Hepatocyte (in vitro differentiated cells): ENCODE data around the gene NAV3. TPM values are rescaled to one million over a fixed set of nuclear protein-coding genes. Genes with fewer than 3 reads are reported as not detected.

ENCODE experiments used
- DNase-seq: peaks from one replicate; pipeline ENCODE4 v3.0.0-alpha.2; 2016; ENCODE audit warnings: low spot score
- H2AFZ ChIP-seq: fragments of 200-600 bp; sonication (generic); 2 replicates; pipeline ENCODE4 v1.6.0; 2016; ENCODE audit warnings: antibody characterized with exemption, mild to moderate bottlenecking
- H3K27ac ChIP-seq: fragments of 200-600 bp; sonication (generic); 2 replicates; pipeline ENCODE4 v1.5.1; 2016; ENCODE audit warnings: mild to moderate bottlenecking
- H3K27me3 ChIP-seq: fragments of 200-600 bp; sonication (generic); 2 replicates; pipeline ENCODE4 v1.6.1; 2016
- H3K36me3 ChIP-seq: fragments of 200-600 bp; sonication (generic); replicated peaks from 2 replicates; pipeline ENCODE4 v1.5.1; 2016; ENCODE audit warnings: low read depth; ENCODE audit not compliant: insufficient read depth
- H3K4me1 ChIP-seq: fragments of 200-600 bp; sonication (generic); 2 replicates; pipeline ENCODE4 v1.5.1; 2016; ENCODE audit warnings: mild to moderate bottlenecking, moderate library complexity; ENCODE audit not compliant: insufficient read depth
- H3K4me2 ChIP-seq: fragments of 200-600 bp; sonication (generic); 2 replicates; pipeline ENCODE4 v1.6.0; 2016
- H3K4me3 ChIP-seq: fragments of 200-600 bp; sonication (generic); 2 replicates; pipeline ENCODE4 v1.5.1; 2016; ENCODE audit warnings: mild to moderate bottlenecking
- H3K79me2 ChIP-seq: fragments of 200-600 bp; sonication (generic); 2 replicates; pipeline ENCODE4 v1.6.0; 2017; ENCODE audit warnings: mild to moderate bottlenecking
- H3K9me2 ChIP-seq: fragments of 200-600 bp; sonication (generic); replicated peaks from 2 replicates; pipeline ENCODE4 v1.6.0; 2017; ENCODE audit warnings: mild to moderate bottlenecking; ENCODE audit not compliant: insufficient read depth
- H3K9me3 ChIP-seq: fragments of 200-600 bp; sonication (generic); 2 replicates; pipeline ENCODE4 v1.5.1; 2016; ENCODE audit warnings: low read depth, mild to moderate bottlenecking
- H4K20me1 ChIP-seq: fragments of 200-600 bp; sonication (generic); 2 replicates; pipeline ENCODE4 v1.6.0; 2016; ENCODE audit warnings: mild to moderate bottlenecking; ENCODE audit not compliant: insufficient read depth, poor library complexity, severe bottlenecking
- EZH2 ChIP-seq: fragments of 200-600 bp; sonication (generic); IDR thresholded peaks from 2 replicates; pipeline ENCODE4 v1.6.1; 2016; ENCODE audit warnings: antibody characterized with exemption, mild to moderate bottlenecking, borderline replicate concordance
- EZH2phosphoT487 ChIP-seq: fragments of 200-600 bp; sonication (generic); IDR thresholded peaks from one replicate; pipeline ENCODE4 v1.6.1; 2018; ENCODE audit warnings: antibody characterized with exemption, mild to moderate bottlenecking, low read depth, moderate library complexity; ENCODE audit not compliant: unreplicated experiment, severe bottlenecking
- WGBS: methylation state at CpG from one replicate; pipeline ENCODE4 v1.1.6; 2016; ENCODE audit warnings: low lambda C conversion rate; ENCODE audit errors: missing lambda C conversion rate; 5-methylcytosine and 5-hydroxymethylcytosine counted together
- polyA plus RNA-seq: library from polyadenylated mRNA; unstranded; fragments of >200 nt; fragmentation: Nextera tagmentation; extraction: Ambion mirVana; gene quantifications from 2 replicates; pipeline ENCODE4 v1.2.1, GENCODE V29; 2016
- total RNA-seq: library from RNA; depleted of rRNA; stranded (reverse); fragments of >200 nt; gene quantifications from 2 replicates; pipeline ENCODE4 v1.2.3, GENCODE V29; 2014
- TF ChIP-seq, protein P1 (sequence below): fragments of 200-600 bp; sonication (generic); IDR thresholded peaks from 2 replicates; pipeline ENCODE4 v1.5.1; 2016; ENCODE audit warnings: antibody characterized with exemption, mild to moderate bottlenecking; ENCODE audit not compliant: poor library complexity

Gene NAV3
- total and polyA plus RNA-seq, 2 experiments from 2014 or later = 1.4 to 9.2 TPM

DNA sequence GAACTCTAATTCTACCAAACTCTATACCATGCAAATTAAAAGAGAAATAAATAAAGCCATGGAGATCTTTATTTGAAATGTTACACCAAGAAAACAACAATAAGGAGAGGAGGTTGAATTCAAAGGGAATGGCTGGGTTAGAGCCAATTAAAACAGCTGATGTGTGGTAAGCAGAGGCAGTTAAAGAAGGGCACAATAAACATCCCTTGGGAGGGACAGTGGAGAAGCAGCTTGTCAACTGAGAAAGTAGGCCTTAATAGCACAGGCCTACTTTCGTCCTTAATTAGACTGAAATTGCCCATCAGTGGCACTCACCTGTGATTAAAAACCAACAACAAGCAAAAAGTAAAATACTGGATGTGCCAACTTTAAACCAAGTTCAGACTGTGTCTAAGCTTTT, 16.3 kb upstream of the NAV3 start:
- H3K79me2 ChIP-seq = no peaks in the 10 kb centered on the region
- no peak for DNase-seq
- no peaks in the 10 kb centered on the region for H3K27me3 ChIP-seq
- no peak overlapping the region for H3K27ac ChIP-seq
- WGBS = 76% methylated on average over 1 of the region's 1 CpG
- H4K20me1 ChIP-seq = no peaks in the 10 kb centered on the region
- H3K4me3 ChIP-seq = no peak overlapping the region
- peaks cover 9% of the 10 kb centered on the region for H3K4me1 ChIP-seq
- H3K4me2 ChIP-seq = no peak overlapping the region
- TF ChIP-seq EZH2 = no peak
- TF ChIP-seq EZH2phosphoT487 = no peak
- TF ChIP-seq, protein P1, sequence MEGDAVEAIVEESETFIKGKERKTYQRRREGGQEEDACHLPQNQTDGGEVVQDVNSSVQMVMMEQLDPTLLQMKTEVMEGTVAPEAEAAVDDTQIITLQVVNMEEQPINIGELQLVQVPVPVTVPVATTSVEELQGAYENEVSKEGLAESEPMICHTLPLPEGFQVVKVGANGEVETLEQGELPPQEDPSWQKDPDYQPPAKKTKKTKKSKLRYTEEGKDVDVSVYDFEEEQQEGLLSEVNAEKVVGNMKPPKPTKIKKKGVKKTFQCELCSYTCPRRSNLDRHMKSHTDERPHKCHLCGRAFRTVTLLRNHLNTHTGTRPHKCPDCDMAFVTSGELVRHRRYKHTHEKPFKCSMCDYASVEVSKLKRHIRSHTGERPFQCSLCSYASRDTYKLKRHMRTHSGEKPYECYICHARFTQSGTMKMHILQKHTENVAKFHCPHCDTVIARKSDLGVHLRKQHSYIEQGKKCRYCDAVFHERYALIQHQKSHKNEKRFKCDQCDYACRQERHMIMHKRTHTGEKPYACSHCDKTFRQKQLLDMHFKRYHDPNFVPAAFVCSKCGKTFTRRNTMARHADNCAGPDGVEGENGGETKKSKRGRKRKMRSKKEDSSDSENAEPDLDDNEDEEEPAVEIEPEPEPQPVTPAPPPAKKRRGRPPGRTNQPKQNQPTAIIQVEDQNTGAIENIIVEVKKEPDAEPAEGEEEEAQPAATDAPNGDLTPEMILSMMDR = no peak
- H2AFZ ChIP-seq = no peak overlapping the region
- no peaks in the 10 kb centered on the region for H3K36me3 ChIP-seq
- H3K9me3 ChIP-seq = no peaks in the 10 kb centered on the region
- H3K9me2 ChIP-seq = no peaks in the 10 kb centered on the region

DNA sequence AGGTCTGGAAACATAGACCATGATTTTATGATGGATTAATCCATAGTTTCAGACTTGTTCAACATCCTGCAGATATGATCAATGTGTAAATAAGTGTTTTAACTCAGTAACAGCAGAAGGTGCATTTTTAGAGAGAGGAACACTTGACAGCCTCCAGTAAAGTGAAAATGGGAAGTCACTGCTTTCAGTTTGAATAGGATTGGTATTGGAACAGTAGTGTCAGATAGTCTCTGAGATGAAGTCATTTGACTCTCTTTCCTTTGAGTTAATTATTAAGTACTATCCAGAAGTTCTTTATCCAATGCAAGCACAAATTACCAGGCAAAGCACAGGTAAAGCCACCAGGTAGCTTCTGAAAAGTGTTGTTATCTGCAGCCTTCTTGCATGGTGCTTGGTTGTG, 14.5 kb upstream of the NAV3 start:
- Histone ChIP-seq H3K79me2 (no peaks in the 10 kb centered on the region), H3K4me2 (no peak overlapping the region), H3K27ac (no peak overlapping the region), H4K20me1 (no peaks in the 10 kb centered on the region), H3K9me3 (no peaks in the 10 kb centered on the region), H3K36me3 (no peaks in the 10 kb centered on the region), H2AFZ (no peak overlapping the region), H3K9me2 (no peaks in the 10 kb centered on the region), H3K4me3 (no peak overlapping the region), H3K27me3 (no peaks in the 10 kb centered on the region), H3K4me1 (peaks cover 9% of the 10 kb centered on the region)
- TF ChIP-seq EZH2phosphoT487 (no peak), EZH2 (no peak)
- TF ChIP-seq, protein P1 = no peak
- no peak for DNase-seq

DNA sequence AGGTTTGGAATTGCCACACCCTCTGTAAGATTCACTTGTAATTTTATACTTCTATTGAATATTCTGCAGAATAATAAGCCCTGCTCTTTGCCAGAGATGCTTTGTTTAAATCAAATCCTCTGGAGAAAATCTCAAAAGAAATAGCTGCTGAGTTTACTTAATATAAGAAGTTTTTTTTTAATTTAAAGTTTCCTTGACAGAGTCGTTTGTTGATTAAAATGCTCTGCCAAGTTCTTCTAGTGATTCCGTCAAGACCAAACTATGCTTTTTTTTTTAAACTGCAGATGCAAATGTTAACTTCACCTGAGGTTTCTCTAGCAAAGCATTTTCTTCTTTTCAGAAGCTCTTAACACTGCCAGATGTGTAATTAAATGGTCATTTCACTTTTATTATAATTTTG, 13.4 kb upstream of the NAV3 start:
- Histone ChIP-seq H2AFZ (no peak overlapping the region), H3K4me3 (no peak overlapping the region), H3K36me3 (no peaks in the 10 kb centered on the region), H3K79me2 (no peaks in the 10 kb centered on the region), H3K9me2 (no peaks in the 10 kb centered on the region), H4K20me1 (no peaks in the 10 kb centered on the region), H3K4me2 (no peak overlapping the region), H3K27me3 (no peaks in the 10 kb centered on the region), H3K4me1 (peaks cover 9% of the 10 kb centered on the region), H3K9me3 (no peaks in the 10 kb centered on the region), H3K27ac (no peak overlapping the region)
- 51% methylated on average over 2 of the region's 2 CpGs for WGBS
- no peak for DNase-seq
- TF ChIP-seq EZH2 (no peak), EZH2phosphoT487 (no peak)
- TF ChIP-seq, protein P1 = no peak

DNA sequence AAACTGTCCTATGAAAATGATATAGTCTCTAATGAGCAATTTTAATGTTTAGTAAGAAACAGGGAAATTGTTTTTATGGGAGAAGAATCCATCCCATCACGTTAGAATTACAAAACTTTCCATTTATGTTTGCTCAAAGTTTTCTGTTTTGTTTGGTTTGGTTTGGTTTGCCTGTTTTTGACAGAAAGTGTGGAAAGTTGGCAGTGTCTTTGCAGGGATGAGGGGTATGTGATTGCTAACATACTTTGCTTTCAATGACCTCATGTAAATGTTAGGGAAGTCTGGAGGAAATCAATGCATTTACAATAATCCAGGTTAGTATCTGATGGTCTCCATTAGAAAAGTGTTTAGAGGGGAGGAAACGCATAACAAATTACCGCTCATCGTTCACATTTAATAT, 12.3 kb upstream of the NAV3 start:
- TF ChIP-seq EZH2phosphoT487 = no peak
- TF ChIP-seq, protein P1 = no peak
- TF ChIP-seq EZH2 = no peak
- Histone ChIP-seq H3K27me3 (no peaks in the 10 kb centered on the region), H3K79me2 (no peaks in the 10 kb centered on the region), H3K4me3 (no peak overlapping the region), H3K27ac (no peak overlapping the region), H3K4me2 (no peak overlapping the region), H3K9me2 (no peaks in the 10 kb centered on the region), H2AFZ (no peak overlapping the region), H4K20me1 (no peaks in the 10 kb centered on the region), H3K9me3 (no peaks in the 10 kb centered on the region), H3K36me3 (no peaks in the 10 kb centered on the region), H3K4me1 (peaks cover 9% of the 10 kb centered on the region)
- WGBS = 69% methylated on average over 4 of the region's 4 CpGs
- DNase-seq = no peak
